ENCODE measurements around the gene FADS2. TPM values are rescaled to one million over a fixed set of nuclear protein-coding genes. Genes with fewer than 3 reads are reported as not detected.
A peak's percentile ranks its signal among the peaks of the same experiment; 100 is the strongest.

FADS2 gene
- total and polyA plus RNA-seq, 2 experiments from 2014 or later, result 124 to 392 TPM

DNA sequence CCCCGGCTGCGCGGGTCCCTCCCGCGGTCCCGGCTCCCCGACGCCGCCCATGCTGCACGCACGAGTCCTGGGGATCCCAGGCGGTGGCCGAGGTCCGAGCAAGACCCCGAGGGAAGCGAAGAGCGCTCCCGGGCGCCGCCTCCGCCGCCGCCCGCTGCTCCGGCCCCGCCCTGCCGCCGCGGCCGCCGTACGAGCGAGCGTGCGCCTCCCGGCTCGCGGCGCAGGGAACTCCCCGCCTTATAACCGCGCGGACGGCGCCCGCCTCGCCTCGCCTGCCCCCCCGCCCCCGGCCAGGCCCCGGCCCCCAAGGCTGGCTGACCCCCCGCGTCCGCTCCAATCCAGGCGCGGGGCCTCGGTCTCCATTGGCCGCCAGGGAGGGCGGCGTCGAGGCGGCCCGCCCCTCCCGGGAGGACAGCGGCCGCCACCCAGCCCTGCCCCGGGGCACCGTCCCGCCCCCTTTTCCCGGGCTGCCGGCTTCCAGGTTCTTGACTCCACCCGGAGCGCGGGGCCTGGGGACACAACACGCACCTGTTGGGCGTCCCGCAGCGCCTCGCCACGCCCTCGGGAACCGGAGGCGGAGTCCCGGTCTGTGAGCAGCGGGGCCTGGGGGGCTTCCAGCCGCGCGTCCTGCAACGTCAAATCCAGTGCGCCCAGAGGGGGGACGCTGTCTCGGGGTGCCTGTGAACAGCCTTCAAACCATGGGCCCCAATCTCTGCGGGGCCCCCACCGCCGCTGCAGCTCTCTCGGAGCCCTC is 63.4 kb downstream of the FADS2 start, which contains the start of gene FADS3:
Gene FADS3 (minus strand): TSS at position 215 of the 754 bp plus-strand sequence. CDS start 164 bp downstream, at position 51.
- Histone ChIP-seq H4K20me1 (replicated peaks; ENCODE audit: insufficient read depth) (no peaks in the 10 kb centered on the region; the same call in 1 of the 2 replicates), H3K36me3 (ENCODE audit: insufficient read depth) (no peaks in the 10 kb centered on the region), H3K9me2 (ENCODE audit: insufficient read depth) (no peaks in the 10 kb centered on the region), H3K27ac (ENCODE audit: low read depth) (peak within 1 kb of the TSS; percentile 88), H3K4me1 (ENCODE audit: insufficient read depth) (peaks cover 4% of the 10 kb centered on the region; the same call in 1 of the 2 replicates), H3K79me2 (replicated peaks; ENCODE audit: insufficient read depth) (peaks cover 13% of the 10 kb centered on the region), H2AFZ (peak within 1 kb of the TSS; percentile 95), H3K4me3 (peak within 1 kb of the TSS; percentile 82), H3K27me3 (ENCODE audit: insufficient read depth) (no peaks in the 10 kb centered on the region), H3F3A (replicated peaks; ENCODE audit: low read depth) (0 out of 2 replicates have a peak, but pooled peaks cover 5% of the 10 kb centered on the region), H3K4me2 (peak within 1 kb of the TSS; percentile 89)
- TF ChIP-seq, protein P1, sequence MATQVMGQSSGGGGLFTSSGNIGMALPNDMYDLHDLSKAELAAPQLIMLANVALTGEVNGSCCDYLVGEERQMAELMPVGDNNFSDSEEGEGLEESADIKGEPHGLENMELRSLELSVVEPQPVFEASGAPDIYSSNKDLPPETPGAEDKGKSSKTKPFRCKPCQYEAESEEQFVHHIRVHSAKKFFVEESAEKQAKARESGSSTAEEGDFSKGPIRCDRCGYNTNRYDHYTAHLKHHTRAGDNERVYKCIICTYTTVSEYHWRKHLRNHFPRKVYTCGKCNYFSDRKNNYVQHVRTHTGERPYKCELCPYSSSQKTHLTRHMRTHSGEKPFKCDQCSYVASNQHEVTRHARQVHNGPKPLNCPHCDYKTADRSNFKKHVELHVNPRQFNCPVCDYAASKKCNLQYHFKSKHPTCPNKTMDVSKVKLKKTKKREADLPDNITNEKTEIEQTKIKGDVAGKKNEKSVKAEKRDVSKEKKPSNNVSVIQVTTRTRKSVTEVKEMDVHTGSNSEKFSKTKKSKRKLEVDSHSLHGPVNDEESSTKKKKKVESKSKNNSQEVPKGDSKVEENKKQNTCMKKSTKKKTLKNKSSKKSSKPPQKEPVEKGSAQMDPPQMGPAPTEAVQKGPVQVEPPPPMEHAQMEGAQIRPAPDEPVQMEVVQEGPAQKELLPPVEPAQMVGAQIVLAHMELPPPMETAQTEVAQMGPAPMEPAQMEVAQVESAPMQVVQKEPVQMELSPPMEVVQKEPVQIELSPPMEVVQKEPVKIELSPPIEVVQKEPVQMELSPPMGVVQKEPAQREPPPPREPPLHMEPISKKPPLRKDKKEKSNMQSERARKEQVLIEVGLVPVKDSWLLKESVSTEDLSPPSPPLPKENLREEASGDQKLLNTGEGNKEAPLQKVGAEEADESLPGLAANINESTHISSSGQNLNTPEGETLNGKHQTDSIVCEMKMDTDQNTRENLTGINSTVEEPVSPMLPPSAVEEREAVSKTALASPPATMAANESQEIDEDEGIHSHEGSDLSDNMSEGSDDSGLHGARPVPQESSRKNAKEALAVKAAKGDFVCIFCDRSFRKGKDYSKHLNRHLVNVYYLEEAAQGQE (IDR thresholded peaks at IDR 0.05; ENCODE audit: unreplicated experiment), result no peak
- peak; percentile 72 for TF ChIP-seq POLR2AphosphoS5 (IDR thresholded peaks at IDR 0.05; ENCODE audit: low read depth)
- TF ChIP-seq EZH2 (IDR thresholded peaks at IDR 0.05; ENCODE audit: low read depth, unreplicated experiment), result no peak
- TF ChIP-seq CREB1 (CRISPR knock-in tag; IDR thresholded peaks at IDR 0.05; ENCODE audit: low read depth), result peak; percentile 86
- TF ChIP-seq, protein P2, sequence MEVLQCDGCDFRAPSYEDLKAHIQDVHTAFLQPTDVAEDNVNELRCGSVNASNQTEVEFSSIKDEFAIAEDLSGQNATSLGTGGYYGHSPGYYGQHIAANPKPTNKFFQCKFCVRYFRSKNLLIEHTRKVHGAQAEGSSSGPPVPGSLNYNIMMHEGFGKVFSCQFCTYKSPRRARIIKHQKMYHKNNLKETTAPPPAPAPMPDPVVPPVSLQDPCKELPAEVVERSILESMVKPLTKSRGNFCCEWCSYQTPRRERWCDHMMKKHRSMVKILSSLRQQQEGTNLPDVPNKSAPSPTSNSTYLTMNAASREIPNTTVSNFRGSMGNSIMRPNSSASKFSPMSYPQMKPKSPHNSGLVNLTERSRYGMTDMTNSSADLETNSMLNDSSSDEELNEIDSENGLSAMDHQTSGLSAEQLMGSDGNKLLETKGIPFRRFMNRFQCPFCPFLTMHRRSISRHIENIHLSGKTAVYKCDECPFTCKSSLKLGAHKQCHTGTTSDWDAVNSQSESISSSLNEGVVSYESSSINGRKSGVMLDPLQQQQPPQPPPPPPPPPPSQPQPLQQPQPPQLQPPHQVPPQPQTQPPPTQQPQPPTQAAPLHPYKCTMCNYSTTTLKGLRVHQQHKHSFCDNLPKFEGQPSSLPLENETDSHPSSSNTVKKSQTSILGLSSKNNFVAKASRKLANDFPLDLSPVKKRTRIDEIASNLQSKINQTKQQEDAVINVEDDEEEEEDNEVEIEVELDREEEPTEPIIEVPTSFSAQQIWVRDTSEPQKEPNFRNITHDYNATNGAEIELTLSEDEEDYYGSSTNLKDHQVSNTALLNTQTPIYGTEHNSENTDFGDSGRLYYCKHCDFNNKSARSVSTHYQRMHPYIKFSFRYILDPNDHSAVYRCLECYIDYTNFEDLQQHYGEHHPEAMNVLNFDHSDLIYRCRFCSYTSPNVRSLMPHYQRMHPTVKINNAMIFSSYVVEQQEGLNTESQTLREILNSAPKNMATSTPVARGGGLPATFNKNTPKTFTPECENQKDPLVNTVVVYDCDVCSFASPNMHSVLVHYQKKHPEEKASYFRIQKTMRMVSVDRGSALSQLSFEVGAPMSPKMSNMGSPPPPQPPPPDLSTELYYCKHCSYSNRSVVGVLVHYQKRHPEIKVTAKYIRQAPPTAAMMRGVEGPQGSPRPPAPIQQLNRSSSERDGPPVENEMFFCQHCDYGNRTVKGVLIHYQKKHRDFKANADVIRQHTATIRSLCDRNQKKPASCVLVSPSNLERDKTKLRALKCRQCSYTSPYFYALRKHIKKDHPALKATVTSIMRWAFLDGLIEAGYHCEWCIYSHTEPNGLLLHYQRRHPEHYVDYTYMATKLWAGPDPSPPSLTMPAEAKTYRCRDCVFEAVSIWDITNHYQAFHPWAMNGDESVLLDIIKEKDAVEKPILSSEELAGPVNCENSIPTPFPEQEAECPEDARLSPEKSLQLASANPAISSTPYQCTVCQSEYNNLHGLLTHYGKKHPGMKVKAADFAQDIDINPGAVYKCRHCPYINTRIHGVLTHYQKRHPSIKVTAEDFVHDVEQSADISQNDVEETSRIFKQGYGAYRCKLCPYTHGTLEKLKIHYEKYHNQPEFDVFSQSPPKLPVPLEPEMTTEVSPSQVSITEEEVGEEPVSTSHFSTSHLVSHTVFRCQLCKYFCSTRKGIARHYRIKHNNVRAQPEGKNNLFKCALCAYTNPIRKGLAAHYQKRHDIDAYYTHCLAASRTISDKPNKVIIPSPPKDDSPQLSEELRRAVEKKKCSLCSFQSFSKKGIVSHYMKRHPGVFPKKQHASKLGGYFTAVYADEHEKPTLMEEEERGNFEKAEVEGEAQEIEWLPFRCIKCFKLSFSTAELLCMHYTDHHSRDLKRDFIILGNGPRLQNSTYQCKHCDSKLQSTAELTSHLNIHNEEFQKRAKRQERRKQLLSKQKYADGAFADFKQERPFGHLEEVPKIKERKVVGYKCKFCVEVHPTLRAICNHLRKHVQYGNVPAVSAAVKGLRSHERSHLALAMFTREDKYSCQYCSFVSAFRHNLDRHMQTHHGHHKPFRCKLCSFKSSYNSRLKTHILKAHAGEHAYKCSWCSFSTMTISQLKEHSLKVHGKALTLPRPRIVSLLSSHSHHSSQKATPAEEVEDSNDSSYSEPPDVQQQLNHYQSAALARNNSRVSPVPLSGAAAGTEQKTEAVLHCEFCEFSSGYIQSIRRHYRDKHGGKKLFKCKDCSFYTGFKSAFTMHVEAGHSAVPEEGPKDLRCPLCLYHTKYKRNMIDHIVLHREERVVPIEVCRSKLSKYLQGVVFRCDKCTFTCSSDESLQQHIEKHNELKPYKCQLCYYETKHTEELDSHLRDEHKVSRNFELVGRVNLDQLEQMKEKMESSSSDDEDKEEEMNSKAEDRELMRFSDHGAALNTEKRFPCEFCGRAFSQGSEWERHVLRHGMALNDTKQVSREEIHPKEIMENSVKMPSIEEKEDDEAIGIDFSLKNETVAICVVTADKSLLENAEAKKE (CRISPR knock-in tag; IDR thresholded peaks at IDR 0.05), result no peak
- no peak for TF ChIP-seq ZNF331 (CRISPR knock-in tag; IDR thresholded peaks at IDR 0.05; ENCODE audit: low read depth)
- TF ChIP-seq JUNB (IDR thresholded peaks at IDR 0.05; ENCODE audit: unreplicated experiment), result no peak
- TF ChIP-seq STAT1 (IDR thresholded peaks at IDR 0.05; ENCODE audit: unreplicated experiment), result no peak
- TF ChIP-seq, protein P3, sequence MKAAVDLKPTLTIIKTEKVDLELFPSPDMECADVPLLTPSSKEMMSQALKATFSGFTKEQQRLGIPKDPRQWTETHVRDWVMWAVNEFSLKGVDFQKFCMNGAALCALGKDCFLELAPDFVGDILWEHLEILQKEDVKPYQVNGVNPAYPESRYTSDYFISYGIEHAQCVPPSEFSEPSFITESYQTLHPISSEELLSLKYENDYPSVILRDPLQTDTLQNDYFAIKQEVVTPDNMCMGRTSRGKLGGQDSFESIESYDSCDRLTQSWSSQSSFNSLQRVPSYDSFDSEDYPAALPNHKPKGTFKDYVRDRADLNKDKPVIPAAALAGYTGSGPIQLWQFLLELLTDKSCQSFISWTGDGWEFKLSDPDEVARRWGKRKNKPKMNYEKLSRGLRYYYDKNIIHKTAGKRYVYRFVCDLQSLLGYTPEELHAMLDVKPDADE (IDR thresholded peaks at IDR 0.05), result no peak
- TF ChIP-seq ZNF114 (CRISPR knock-in tag; IDR thresholded peaks at IDR 0.05), result no peak
- Mint-ChIP-seq H3K4me1 (peaks cover 7% of the 10 kb centered on the region), H3K27me3 (ENCODE audit: insufficient read depth, low read depth, poor library complexity) (peaks cover 5% of the 10 kb centered on the region), H3K4me3 (peak within 1 kb of the TSS; percentile 75), H3K27ac (no peak within 1 kb of the TSS), H3K9me3 (no peaks in the 10 kb centered on the region; the same call in 2 of the 3 replicates), H3K36me3 (ENCODE audit: low read depth) (peaks cover 4% of the 10 kb centered on the region)
- peak; percentile 87 for ATAC-seq
- DNase-seq (ENCODE audit: low spot score), result peak; percentile 94
